K562 (cell line): ENCODE measurements around the gene TRIM14. TPM values are rescaled to one million over a fixed set of nuclear protein-coding genes. Genes with fewer than 3 reads are reported as not detected.

Source experiments
- CREM ChIP-seq: IDR thresholded peaks from 2 replicates; pipeline ENCODE4 v1.6.1; 2014; ENCODE audit warnings: antibody characterized with exemption, low read depth
- RB1 ChIP-seq: fragments of 450-650 bp; IDR thresholded peaks from 2 replicates; pipeline ENCODE4 v1.6.1; 2017; ENCODE audit warnings: low read depth, mild to moderate bottlenecking
- TAL1 ChIP-seq: fragments of 450-650 bp; IDR thresholded peaks from 2 replicates; pipeline ENCODE4 v1.6.1; 2016; ENCODE audit warnings: mild to moderate bottlenecking
- WHSC1 ChIP-seq: IDR thresholded peaks from one replicate; pipeline ENCODE4 v1.6.1; 2012; ENCODE audit warnings: low read length, control low read depth, inconsistent platforms
- ZNF217 ChIP-seq: sonication (generic); formaldehyde crosslinking; IDR thresholded peaks from 2 replicates; pipeline ENCODE4 v1.8.0; 2022; ENCODE audit warnings: mild to moderate bottlenecking, missing genetic modification reagents
- ZNF780A ChIP-seq: fragments of 250-450 bp; sonication (Bioruptor Pico); IDR thresholded peaks from 2 replicates; pipeline ENCODE4 v1.5.0; 2021; ENCODE audit warnings: mild to moderate bottlenecking
- polyA plus RNA-seq, 8 experiments: library from polyadenylated mRNA; depleted of rRNA in 4 of 8; stranded (reverse) in 5 of 8; unstranded in 3 of 8; fragments of >200 nt; fragmentation: Nextera tagmentation in 2 of 8; fragmentation: Illumina TruSeq in 1 of 8; extraction: Ambion mirVana in 2 of 8; extraction: Trizol in 1 of 8; gene quantifications; 2 replicates each; pipeline versions ENCODE4 v1.2.1 to v1.2.3, GENCODE V29; 2011 to 2014; ENCODE audit warnings: inconsistent platforms in 1 of 8, missing spikeins in 1 of 8
- total RNA-seq, 7 experiments: library from RNA; depleted of rRNA in 6 of 7; stranded (reverse); fragments of >200 nt in 6 of 7; fragmentation: Illumina TruSeq in 2 of 7; extraction: Trizol in 2 of 7; gene quantifications; 2 replicates each; pipeline versions ENCODE4 v1.2.1 to v1.2.3, GENCODE V29; 2011 to 2021; ENCODE audit warnings: low replicate concordance in 1 of 7
- TF ChIP-seq, protein P1 (sequence below): fragments of 250-450 bp; sonication (Bioruptor Pico); IDR thresholded peaks from 2 replicates; pipeline ENCODE4 v1.5.0; 2021
- TF ChIP-seq, protein P2 (sequence below): sonication (generic); formaldehyde crosslinking; IDR thresholded peaks from 2 replicates; pipeline ENCODE4 v1.8.1; 2023; ENCODE audit warnings: mild to moderate bottlenecking, missing genetic modification reagents

TRIM14 gene
- total and polyA plus RNA-seq, 9 of the 15 experiments (the other 6 are each of a cell fraction or from before 2014, with no cell fraction given), result 7.6 to 41.0 (median 17.9) TPM

DNA sequence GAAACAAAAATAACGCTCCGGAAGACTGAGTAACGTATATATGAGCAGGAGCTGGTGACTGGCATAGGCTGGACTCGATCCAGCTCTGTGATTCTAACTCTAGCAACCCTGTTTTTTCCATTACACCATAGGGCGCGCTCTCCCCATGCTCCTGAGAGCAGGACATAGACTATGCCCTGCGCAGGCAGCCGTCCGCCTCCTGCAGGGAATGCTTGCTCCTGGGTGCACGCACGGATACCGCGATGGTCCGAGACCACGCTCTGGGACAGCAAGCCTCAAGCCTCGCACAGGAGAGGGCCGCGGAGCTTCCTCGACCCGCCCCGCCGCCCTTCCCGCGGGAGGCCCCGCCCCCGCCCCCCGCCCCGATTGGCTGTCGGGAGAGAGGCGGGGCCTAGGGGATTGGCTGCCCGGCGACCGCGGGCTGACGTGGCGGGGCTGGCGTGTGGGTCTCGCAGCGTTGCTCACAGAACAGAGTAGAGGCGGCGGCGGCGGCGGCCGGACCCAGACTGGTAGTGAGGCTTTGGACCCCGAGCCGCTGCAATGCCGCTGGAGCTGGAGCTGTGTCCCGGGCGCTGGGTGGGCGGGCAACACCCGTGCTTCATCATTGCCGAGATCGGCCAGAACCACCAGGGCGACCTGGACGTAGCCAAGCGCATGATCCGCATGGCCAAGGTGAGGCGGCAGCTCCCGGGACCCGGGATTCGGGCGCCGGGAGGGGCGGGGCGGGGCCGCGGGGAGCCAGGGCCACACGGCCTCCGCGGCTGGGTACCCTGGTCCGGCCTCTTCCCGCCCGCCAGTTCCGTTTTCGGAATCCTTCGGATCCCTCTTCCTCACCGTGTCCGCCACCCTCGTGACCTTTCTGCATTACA, 62.5 kb downstream of the TRIM14 start, which contains the start of gene NANS (continued):
- TF ChIP-seq, protein P1, sequence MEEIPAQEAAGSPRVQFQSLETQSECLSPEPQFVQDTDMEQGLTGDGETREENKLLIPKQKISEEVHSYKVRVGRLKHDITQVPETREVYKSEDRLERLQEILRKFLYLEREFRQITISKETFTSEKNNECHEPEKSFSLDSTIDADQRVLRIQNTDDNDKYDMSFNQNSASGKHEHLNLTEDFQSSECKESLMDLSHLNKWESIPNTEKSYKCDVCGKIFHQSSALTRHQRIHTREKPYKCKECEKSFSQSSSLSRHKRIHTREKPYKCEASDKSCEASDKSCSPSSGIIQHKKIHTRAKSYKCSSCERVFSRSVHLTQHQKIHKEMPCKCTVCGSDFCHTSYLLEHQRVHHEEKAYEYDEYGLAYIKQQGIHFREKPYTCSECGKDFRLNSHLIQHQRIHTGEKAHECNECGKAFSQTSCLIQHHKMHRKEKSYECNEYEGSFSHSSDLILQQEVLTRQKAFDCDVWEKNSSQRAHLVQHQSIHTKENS (CRISPR knock-in tag), result no peak
- TF ChIP-seq RB1 (peak; percentile 51; the same call in 1 of the 2 replicates), ZNF217 (CRISPR knock-in tag) (no peak), TAL1 (no peak), WHSC1 (no peak), ZNF780A (CRISPR knock-in tag) (no peak), CREM (peak; percentile 85)
- TF ChIP-seq, protein P2, sequence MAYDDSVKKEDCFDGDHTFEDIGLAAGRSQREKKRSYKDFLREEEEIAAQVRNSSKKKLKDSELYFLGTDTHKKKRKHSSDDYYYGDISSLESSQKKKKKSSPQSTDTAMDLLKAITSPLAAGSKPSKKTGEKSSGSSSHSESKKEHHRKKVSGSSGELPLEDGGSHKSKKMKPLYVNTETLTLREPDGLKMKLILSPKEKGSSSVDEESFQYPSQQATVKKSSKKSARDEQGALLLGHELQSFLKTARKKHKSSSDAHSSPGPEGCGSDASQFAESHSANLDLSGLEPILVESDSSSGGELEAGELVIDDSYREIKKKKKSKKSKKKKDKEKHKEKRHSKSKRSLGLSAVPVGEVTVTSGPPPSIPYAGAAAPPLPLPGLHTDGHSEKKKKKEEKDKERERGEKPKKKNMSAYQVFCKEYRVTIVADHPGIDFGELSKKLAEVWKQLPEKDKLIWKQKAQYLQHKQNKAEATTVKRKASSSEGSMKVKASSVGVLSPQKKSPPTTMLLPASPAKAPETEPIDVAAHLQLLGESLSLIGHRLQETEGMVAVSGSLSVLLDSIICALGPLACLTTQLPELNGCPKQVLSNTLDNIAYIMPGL (CRISPR knock-in tag), result peak; percentile 89
